Measurements from ENCODE around the gene C1orf122.

C1orf122 gene

GRCh38 chr1:37844536-37844935 lies 36.9 kb downstream of the C1orf122 start:
- DNase-seq (ENCODE audit: low read depth in 2 of 3, low spot score in 2 of 3) = no peak

DNA sequence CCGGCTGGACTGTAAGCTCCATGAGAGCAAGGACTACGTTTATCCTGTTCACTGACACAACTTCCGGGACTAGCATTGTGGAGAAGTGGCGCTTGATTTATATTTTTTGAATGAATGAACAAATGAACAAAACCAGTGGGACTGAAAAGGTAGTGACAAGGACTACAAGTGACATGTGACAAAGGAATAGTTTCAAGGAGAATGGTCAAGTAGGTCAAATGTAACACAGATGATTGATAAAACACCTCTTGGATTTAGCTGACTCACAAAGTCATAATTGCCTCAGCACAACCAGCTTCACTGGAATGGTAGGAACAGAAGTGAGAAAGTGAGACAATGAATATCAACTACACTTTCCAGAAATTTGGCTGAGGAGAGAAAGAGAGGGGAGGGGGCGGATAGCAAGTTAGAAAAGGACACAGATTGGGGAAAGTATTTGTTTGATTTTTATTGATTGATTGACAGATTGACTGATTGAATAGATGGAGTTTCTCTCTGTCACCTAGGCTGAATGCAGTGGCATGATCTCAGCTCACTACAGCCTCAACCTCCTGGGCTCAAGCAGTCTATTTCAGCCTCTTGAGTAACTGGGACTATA lies 37.6 kb downstream of the C1orf122 start:
- no peak for DNase-seq (ENCODE audit: low read depth in 2 of 3, low spot score in 2 of 3)

DNA sequence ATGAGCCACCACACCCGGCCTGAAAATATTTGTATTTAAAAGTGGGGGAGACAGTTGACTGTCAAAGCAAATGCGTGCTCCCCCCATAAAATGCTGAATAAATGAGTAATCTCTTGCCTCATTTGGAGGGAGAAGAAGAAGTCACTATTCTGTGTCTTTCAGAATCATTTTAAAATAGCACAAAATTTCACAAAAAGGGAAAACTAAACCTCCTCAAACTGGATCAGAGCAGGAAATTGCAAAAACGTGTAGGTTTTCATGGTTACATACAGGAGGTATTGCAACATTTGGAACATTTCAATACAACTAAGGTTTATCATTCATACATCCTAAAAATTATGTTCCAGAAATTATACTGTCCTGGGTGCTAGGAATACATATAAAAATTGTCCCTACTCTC lies 38.2 kb downstream of the C1orf122 start:
- no peak for DNase-seq (ENCODE audit: low read depth in 2 of 3, low spot score in 2 of 3)

- DNase-seq (ENCODE audit: low read depth in 2 of 3, low spot score in 2 of 3) = no peak
Observed at GRCh38 chr1:37846647-37847339, 39.2 kb downstream of the C1orf122 start.

DNA sequence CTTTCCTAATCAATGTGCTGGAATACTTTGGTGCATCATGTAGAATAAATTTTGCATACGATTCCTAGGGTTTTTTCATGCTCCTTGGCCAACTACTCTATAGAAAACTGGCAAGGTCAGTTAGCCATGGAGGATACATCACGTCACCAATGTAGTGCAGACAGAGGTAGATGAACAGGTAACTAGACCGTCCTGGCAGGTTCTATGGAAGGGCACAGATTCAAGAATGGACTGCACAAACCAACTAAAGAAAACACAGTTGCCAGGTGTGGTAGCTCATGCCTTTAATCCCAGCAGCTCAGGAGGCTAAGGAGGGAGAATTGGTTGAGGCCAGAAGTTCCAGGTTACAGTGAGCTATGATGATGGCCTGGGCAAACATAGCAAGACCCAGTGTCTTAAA lies 41.9 kb downstream of the C1orf122 start:
- no peak for DNase-seq (ENCODE audit: low read depth in 2 of 3, low spot score in 2 of 3)

GRCh38 chr1:37850352-37850955 lies 42.9 kb downstream of the C1orf122 start:
- no peak for DNase-seq (ENCODE audit: low read depth in 2 of 3, low spot score in 2 of 3)

- no peak for DNase-seq (ENCODE audit: low read depth in 2 of 3, low spot score in 2 of 3)
Observed at GRCh38 chr1:37851262-37851661, 43.7 kb downstream of the C1orf122 start.

DNA sequence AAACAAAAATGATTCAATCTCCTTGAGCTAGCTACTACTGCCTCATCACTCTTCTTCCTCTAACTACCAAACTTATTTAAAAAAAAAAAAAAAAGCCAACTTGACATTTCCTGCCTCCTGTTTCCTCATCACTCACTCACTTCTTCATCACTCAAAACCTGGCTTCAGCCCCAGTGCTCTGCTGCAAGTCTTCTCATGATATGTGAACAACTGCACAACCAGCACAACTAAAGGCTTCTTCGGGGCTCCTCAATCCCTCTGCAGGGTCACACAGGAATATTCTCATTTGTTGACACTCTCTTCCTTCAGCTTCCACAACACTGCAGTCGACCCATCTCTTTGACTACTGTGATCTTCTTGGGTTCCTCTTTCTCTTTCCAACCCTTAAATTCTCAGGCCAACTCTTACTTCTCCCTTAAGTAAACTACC lies 44.2 kb downstream of the C1orf122 start:
- DNase-seq (ENCODE audit: low read depth in 2 of 3, low spot score in 2 of 3) = no peak

GRCh38 chr1:37853157-37853556 lies 45.6 kb downstream of the C1orf122 start:
- no peak for DNase-seq (ENCODE audit: low read depth in 2 of 3, low spot score in 2 of 3)

GRCh38 chr1:37854406-37854805 lies 46.8 kb downstream of the C1orf122 start:
- DNase-seq (ENCODE audit: low read depth in 2 of 3, low spot score in 2 of 3) = no peak

Data from activated CD8-positive, alpha-beta memory T cell treated with anti-CD3 and anti-CD28 coated beads for 48 hours (primary cell).